ENCODE data around the gene PXDN.

- TF ChIP-seq, protein P1, sequence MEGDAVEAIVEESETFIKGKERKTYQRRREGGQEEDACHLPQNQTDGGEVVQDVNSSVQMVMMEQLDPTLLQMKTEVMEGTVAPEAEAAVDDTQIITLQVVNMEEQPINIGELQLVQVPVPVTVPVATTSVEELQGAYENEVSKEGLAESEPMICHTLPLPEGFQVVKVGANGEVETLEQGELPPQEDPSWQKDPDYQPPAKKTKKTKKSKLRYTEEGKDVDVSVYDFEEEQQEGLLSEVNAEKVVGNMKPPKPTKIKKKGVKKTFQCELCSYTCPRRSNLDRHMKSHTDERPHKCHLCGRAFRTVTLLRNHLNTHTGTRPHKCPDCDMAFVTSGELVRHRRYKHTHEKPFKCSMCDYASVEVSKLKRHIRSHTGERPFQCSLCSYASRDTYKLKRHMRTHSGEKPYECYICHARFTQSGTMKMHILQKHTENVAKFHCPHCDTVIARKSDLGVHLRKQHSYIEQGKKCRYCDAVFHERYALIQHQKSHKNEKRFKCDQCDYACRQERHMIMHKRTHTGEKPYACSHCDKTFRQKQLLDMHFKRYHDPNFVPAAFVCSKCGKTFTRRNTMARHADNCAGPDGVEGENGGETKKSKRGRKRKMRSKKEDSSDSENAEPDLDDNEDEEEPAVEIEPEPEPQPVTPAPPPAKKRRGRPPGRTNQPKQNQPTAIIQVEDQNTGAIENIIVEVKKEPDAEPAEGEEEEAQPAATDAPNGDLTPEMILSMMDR (IDR thresholded peaks at IDR 0.05; ENCODE audit: low read depth, low read length), result no peak
- TF ChIP-seq POLR2A (IDR thresholded peaks at IDR 0.05; ENCODE audit: extremely low read depth, insufficient read length) (no peak), MAX (IDR thresholded peaks at IDR 0.05; ENCODE audit: low read depth, low read length) (no peak), MYC (IDR thresholded peaks at IDR 0.05; ENCODE audit: low read depth, low read length) (no peak)
Measured at GRCh38 chr2:1784087-1784486, 39.8 kb upstream of the PXDN start.
